HG02642 (cell line): Measurements from ENCODE around the gene BAG1.

Experiments used
- ATAC-seq: cut with Tn5 transposase; IDR thresholded peaks from one replicate; pipeline ENCODE4 v1.9.1; 2021; ENCODE audit warnings: mild to moderate bottlenecking; ENCODE audit not compliant: unreplicated experiment, poor library complexity

The BAG1 gene

DNA sequence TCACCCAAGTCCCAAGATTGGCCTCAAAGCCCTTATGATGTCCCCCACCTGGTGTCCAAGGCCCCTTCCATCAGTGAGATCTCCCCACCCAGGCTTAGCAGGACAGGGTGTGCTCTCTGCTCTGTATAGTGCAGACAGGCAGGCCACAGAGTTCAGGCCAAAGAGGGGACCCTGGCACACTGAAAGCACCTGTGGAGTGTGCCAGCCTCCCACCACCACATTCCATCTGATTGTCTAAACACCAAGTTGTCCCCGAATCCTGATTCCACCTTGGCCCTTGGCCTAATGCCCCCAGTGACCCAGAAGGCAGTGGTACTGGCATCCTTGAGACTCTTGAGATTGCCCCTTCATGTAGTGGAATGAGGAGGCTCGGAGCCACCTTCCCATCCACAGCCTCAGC, 19.2 kb downstream of the BAG1 start:
- ATAC-seq = no peak

DNA sequence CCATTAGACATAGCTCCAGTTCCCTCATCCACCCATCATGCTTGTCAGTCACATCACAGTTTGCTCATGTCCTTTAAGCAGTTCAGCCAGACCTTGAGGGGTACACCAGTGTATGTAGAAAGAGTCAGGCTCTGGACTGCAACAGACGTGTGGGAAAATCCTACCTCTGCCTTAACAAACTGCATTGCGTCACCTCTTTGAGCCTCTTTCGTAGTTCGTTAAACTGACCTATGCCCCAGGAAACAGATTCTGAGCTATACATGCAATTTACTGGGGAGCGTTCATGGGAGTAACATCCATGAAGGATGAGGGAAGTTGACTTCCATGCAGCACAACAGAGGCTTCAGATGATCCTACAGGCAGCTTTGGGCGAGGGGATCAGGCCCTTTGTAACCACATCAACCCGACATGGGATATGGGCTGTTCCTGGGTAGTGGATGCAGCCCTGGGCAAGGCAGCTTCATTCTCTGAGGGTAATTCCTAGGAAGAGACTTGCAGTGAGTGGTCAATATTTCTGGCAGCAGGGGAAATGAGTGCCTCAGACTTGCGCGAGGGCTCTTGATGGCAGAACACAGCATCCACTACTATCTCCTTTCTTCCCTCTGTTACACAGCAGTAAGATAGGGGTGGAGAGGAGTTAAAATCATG, 20.2 kb downstream of the BAG1 start:
- ATAC-seq = no peak

DNA sequence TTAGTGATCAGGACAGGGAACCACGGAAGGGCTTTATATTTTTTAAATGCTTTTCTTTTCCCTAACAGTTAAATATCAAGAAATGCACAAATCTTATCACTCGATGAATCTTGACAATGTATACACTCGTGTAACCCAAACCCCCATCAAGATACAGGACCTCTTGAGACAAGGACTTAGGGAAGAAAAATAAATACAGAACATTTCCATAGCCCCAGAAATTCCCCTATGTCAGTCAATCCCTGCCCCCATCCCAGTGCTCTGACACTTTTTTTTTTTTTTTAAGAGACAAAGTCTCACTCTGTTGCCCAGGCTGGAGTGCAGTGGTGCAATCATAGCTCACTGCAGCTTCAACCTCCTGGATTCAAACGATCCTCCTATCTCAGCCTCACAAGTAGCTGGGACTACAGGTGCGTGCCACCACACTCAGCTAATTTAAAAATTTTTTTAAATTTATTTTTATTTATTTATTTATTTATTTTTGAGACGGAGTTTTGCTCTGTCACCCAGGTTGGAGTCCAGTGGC, 21.8 kb downstream of the BAG1 start:
- no peak for ATAC-seq

DNA sequence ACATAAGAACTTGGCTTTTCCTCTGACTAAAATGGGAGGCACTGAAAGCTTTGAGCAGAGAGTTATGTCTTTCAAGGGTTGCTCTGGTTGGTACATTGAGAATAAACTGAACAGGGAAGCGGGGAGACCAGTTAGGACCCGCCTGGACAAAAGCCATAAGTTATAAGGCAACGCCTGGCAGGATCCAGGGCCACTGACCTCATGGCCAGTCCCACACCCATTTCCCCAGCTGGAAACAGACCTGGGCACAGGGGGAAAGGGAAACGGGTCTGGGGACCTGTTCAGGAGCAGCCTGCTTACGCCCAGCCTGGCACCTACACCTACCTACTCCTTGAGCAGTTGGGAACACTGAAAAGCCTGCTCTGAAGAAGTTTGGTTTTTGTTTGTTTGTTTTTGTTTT, 23.2 kb downstream of the BAG1 start:
- ATAC-seq = no peak

DNA sequence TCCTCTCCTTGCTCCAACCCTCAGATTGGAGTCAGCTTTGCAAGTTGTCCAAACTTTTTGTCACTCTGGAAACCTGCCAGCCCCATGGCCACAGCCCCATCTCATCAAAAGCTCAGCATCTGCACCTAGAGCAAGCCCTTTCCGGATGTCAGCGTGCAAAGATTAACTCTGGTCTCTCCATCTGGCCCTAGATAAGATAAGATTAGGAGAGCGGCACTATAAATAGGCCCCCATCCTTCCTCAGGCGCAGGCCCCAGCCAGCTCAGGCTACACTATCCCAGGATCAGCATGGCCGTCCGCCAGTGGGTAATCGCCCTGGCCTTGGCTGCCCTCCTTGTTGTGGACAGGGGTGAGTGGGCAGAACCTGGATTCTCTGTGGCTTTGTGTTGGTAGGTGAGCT, 24.6 kb downstream of the BAG1 start, which contains the start of gene SPINK4:
Gene SPINK4 (plus strand): TSS at position 247 of the 400 bp plus-strand sequence. CDS start 42 bp downstream, at position 289.
- no peak for ATAC-seq

DNA sequence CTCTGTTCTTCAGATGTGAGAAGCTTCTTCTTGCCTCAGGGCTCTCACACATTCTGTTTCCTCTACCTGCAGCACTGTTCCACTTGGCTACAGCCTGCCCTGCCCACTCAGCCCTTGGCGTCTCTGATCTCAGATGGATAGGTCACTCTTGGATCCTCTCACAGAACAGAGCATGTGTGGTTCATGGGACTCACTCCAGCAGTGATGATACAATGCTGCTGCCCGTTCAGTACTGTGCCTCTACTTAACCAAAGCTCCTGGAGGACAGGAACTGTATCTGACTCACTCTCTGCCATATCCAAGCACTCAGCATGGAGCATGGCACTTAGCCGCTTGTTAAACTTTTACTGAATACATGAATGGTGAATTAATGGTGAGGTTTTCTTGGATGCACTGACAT, 27.9 kb downstream of the BAG1 start:
- ATAC-seq = no peak

DNA sequence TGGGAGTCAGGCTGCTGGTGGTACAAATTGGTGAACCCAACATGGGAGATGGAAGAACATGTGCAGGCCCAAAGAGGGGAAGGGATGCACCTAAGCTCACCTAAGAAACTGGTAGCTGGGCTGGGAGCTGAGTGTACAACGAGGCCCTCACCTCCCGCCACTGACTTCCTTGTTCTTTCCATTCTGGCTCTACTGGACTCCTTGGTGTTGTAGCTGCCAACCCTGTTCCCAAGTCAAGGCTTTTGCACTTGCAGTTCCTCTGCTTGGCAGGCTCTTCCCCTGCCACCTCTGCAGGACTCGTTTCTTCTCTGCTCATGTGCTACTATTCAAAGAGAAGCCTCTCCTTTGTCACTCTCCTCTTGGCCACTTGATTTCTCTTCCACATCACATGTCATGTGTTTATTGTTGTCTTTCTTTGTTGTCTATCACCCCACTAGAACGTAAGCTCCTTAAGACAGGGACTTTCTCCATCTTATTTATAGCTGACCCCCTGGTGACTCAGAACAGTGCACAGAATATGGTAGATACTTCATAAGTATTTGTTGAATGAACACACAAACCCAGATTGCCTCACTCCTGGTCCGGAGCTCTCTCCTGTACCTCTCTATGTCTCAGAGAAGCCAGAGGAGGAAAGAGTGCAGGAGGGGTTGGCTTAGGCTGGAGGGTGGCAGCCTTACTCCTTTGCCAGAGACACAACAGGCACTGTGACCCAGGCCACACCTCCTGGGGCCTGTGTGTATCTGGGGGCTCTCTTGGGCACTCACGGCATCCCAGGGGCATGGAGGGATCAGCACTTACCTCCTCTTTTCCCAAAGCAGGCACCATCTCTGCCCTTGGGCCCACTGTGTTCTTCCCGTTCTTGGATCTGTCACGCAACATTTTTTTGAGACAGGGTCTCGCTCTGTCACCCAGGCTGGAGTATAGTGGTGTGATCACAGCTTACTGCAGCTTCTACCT, 29.7 kb downstream of the BAG1 start:
- no peak for ATAC-seq

DNA sequence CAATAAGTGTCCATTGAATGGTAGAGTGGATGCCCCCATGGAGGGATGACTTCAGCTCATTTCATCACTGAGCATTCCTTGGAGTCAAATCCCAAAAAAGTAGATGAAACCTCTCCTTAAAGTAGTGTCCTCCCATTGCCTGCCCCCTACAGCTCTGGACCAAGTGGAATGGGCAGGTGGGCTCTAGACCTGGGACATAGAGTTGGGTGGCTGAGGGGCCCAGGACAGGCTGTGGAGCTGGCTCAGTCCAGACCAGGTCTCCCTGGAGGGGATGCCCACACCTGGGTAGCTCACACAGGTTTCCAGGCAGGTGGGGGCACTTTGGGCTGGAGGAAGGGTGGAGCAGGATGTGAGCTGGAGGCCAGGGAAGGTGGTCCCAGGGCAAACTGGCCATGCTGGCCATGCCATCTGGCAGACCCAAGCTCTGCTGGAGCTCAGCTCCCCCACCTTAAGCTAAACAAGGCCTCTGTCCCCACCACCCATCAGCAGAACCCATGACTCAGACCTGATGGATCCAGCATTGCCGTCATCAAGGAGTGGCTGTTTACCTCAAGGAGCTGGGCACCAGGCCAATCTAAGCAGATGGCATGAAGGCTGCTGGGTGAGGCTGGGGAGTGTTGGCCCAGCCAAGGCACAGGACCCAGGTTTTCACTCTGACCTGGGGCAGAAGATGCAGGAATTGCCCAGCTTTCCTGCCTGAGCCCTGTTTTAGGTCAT, 30.7 kb downstream of the BAG1 start:
- ATAC-seq = no peak

DNA sequence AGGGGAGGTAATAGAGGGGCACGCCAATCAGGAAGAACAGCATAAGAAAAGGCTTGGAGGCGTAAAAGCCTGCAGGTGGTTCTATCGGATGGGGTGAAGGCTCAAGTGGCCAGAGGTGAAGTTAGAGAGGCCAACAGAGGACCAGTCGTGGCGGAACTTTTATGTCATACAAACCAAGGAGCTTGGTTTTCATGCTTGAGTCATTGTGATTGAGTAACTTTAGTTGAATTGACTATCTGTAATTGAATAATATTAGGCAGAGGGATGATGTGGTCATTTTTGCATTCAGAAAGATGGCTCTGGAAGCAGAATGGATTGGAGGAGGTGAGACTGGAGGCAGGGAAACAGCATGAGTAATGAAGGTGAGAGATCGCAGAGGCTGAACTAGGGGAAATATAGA, 31.7 kb downstream of the BAG1 start:
- ATAC-seq = no peak

DNA sequence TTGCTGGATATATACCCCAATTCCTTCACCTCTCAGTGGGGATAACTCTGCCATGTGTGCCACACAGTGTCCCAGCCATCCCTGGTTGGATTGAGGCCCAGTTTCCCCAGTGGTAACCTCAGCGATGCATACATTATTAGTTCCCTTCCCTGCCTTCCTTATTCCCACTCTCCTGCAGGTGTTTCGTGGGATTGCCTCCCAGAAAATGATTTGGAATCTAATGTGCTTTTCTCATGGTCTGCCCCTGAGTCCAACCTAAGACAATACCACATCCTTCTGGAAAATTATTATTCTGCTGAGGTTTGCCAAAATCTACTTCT, 32.9 kb downstream of the BAG1 start:
- ATAC-seq = no peak

DNA sequence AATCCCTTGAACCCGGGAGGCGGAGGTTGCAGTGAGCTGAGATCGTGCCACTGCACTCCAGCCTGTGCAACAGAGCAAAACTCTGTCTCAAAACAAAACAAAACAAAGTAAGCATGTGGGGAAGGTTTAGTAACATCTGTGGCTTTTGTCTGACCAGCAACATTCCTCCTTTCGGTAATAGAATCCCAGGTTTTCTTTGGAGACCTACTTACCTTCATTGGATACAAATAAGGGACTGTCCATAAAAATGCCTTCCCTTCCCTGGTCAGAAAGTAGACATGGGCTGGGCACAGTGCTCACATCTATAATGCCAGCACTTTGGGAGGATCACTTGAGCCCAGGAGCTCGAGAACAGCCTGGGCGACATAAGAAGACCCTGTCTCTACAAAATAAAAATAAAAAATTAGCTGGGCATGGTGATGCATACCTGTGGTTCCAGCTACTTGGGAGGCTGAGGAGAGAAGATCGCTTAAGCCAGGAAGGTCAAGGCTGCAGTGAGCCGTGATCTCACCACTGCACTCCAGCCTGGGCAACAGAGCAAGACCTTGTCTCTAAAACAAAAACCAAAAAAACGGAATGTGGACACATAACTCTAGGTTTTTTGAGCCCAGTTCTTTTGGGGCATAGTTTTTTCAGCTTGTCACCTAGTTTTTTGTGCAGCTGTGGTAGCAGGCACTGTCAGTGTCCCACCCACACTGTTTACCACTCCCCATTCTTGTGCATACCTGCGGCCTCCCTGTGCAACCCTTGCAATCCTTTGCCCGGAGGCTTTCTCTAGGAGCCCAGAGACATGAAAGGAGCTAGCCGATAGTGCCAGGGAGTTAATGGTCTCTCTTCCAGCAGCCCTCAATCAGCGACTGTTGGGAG, 33.5 kb downstream of the BAG1 start:
- ATAC-seq = no peak

DNA sequence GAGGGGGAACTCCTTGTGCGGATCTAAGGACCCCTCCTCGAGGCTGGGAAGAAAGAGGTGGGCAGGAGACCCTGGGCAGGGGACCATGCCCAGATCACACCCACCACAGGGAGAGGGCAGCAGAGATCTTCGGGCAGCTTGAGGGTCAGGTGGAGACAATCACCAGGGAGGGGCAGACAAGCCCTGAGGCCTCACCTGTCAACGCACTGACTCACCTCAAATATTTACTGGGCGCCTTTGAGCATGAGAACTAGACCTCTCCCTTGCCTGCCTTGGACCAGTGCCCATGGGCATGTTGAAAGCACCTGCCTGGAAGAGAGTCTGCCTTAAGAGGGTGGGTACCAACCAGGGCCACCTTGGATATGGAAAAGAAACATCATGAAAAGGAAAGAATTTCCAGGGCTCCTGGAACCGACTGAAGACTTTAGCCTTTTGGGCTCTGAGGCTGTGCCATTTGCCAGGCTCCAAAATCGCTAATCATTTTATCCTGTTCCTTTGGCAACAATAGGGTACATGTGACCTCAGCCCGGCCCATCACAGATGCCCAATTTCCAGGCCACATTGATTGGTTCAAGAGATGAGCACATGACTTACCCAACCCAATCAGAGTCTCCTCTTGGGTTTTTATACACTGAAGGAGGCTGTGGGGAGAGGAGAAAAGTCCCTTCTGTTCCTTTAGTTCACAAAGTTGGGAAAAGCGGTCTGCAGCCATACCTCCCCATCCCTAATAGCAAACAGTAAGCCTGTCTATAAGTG, 35.0 kb downstream of the BAG1 start:
- ATAC-seq = no peak

DNA sequence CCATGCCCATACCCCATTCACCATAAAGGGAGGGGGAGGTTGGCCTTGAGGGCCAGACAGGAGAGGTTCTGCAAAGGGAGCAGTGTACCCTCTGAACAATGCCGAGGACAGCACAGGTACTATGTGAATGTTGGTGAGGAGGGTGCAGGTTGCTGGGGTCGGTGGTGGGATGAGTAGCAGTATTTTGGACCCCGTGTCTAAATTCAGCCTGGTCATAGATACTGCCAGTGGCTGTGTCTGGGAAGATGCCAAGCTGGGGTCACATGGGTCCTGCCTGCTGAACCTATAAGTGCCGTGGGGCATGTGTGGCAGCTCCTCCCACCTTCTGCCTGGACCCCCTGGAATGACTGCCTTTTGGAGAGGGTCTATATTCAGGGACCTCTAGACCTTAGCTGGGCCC, 35.9 kb downstream of the BAG1 start:
- no peak for ATAC-seq

DNA sequence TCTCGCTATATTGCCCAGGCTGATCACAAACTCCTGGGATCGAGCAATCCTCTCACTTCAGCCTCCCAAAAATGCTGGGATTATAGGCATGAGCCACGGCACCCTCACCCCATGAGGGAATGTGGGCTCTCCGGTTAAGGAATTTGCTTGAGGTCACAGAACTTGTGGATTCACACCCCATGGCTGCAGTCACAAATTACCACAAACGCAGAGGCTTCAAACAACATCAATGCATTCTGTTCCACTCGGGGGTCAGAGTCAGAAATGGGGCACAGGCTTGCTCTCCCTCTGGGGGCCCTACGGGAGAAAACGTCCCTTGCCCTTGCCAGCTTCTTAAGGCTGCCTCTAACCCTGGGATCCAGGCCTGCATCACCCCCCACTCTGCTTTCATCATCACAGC, 36.8 kb downstream of the BAG1 start:
- ATAC-seq = no peak

DNA sequence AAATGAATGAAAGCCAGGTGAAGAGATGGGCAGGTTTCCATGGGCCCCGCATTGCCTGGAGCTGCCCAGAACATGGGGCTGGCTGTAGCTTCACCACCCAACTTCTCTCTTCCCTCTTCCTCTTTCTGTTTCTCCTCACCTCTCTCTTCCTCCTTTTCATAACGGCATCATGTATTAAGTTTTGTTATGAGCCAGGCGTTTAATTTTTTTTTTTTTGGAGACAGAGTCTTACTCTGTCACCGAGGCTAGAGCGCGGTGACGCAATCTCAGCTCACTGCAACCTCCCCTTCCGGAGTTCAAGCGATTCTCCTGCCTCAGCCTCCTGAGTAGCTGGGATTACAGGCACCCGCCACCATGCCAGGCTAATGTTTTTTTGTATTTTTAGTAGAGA, 37.5 kb downstream of the BAG1 start:
- peak; percentile 66 for ATAC-seq

DNA sequence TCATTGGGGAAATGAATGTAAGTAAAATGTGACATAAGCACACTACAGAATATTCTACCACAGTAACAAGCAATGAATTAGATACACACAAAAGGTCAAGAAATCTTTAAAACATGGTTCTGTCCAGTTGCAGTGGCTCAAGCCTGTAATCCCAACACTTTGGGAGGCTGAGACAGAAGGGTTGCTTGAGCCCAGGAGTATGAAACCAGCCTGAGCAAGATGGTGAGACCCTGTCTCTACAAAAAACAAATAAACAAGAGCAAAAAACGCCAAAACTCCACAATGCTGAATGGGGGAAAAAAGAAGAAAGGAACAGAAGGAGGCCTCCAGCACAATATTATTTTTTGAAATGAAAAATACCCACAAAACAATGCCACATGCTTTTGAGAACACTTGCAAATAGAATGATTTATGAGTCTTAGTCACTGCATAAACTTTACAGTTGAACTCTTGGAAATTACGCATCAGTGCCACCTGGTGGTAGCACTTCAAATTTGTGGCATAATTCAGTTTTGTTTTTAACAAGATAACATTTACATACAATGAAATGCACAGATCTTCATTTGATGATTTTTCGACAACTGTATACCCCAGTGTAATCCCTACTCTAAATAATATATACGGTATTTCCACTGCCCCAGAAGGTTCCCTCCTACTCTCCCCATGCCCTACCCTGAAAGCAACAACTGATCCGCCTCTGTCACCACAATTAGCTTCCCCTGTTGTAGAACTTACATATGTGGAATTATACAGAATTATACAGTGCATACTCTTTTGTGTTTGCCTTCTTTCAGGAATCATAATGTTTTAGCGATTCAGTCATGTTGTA, 39.0 kb downstream of the BAG1 start:
- no peak for ATAC-seq

DNA sequence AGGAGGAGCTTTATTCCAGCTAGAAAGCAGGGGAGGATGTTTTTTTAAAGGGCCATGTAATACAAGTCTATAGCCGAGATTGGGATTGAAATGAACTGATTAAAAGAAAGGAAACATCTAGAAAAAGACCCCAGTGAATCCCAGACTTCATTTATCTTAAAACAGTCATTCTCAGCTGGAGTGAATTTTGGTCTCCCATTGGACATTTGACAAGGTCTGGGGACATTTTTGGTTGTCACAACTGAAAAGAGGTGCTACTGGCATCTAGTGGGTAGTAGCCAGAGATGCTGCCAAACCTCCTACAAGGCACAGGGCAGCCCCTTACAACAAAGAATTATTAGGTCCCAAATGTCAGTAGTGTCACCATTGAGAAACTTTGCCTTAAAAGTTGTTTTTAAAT, 40.8 kb downstream of the BAG1 start:
- no peak for ATAC-seq

DNA sequence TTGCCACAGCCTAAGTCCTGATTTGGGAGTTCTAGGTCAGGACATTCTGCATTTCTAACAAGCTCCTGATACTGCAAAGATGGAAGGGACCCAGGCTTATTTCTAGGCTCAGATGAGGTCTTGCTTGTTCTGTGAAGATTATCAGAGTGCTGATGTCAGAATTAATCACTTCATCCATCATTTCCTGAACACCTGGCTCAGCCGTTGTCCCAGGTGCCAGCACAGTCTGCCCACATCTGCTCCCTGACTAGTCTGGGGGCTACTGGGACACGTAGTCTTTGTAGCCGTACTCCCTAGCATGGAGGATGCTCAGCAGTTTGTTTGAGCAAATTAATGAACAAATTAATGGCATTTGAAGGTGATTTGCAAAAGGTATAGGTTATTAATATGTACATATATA, 42.5 kb downstream of the BAG1 start:
- ATAC-seq = no peak

DNA sequence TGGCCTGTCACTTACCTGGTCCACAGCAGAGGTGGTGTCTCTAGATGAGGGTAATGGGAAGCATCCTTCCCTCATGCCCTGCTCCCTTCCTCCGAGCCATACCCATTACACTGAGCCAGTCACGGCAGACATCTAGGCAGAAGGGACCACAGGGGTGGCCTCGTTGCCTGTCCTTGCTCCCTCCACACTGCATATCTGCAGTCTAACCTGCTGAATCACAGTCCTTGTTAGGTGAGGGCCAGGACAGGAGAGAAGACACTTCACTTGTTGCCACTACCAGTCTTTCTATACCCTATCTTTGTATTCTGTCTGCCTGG, 43.0 kb downstream of the BAG1 start:
- no peak for ATAC-seq
